Smooth muscle cell (in vitro differentiated cells): ENCODE results near the gene MEF2B. TPM values are rescaled to one million over a fixed set of nuclear protein-coding genes. Genes with fewer than 3 reads are reported as not detected.

Experiments
- DNase-seq: peaks from one replicate; lab custom pipeline; 2025; ENCODE audit not compliant: unreplicated experiment; lab: John Stamatoyannopoulos, UW
- H2AFZ ChIP-seq: fragments of 200-600 bp; sonication (generic); 2 replicates; pipeline ENCODE4 v1.6.0; 2016; ENCODE audit warnings: antibody characterized with exemption, low read depth, mild to moderate bottlenecking
- H3F3A ChIP-seq: fragments of 200-600 bp; sonication (generic); 2 replicates; pipeline ENCODE4 v1.6.0; 2017; ENCODE audit warnings: antibody characterized with exemption, low read depth
- H3K27ac ChIP-seq: fragments of 200-600 bp; sonication (generic); 2 replicates; pipeline ENCODE4 v1.5.1; 2016; ENCODE audit warnings: low read depth, mild to moderate bottlenecking
- H3K27me3 ChIP-seq: fragments of 200-600 bp; sonication (generic); 2 replicates; pipeline ENCODE4 v1.6.1; 2016; ENCODE audit warnings: low read depth, mild to moderate bottlenecking
- H3K36me3 ChIP-seq: fragments of 200-600 bp; sonication (generic); 2 replicates; pipeline ENCODE4 v1.5.1; 2016; ENCODE audit warnings: low read depth
- H3K4me1 ChIP-seq: fragments of 200-600 bp; sonication (generic); 2 replicates; pipeline ENCODE4 v1.5.1; 2016; ENCODE audit warnings: low read depth
- H3K4me2 ChIP-seq: fragments of 200-600 bp; sonication (generic); 2 replicates; pipeline ENCODE4 v1.6.0; 2016; ENCODE audit warnings: mild to moderate bottlenecking
- H3K4me3 ChIP-seq: fragments of 200-600 bp; sonication (generic); 2 replicates; pipeline ENCODE4 v1.5.1; 2016; ENCODE audit warnings: mild to moderate bottlenecking
- H3K79me2 ChIP-seq: fragments of 200-600 bp; sonication (generic); 2 replicates; pipeline ENCODE4 v1.6.0; 2016; ENCODE audit warnings: low read depth, mild to moderate bottlenecking
- H3K9ac ChIP-seq: fragments of 200-600 bp; sonication (generic); 2 replicates; pipeline ENCODE4 v1.6.0; 2016; ENCODE audit warnings: low read depth
- H3K9me3 ChIP-seq: fragments of 200-600 bp; sonication (generic); replicated peaks from 2 replicates; pipeline ENCODE4 v1.5.1; 2016; ENCODE audit warnings: low read depth
- H4K20me1 ChIP-seq: fragments of 200-600 bp; sonication (generic); 2 replicates; pipeline ENCODE4 v1.6.0; 2016; ENCODE audit warnings: low read depth
- WGBS: methylation state at CpG from one replicate; pipeline ENCODE4 v1.1.7; 2016; ENCODE audit warnings: low lambda C conversion rate; 5-methylcytosine and 5-hydroxymethylcytosine counted together
- polyA plus RNA-seq: library from polyadenylated mRNA; unstranded; fragments of >200 nt; fragmentation: Nextera tagmentation; extraction: Ambion mirVana; gene quantifications from 2 replicates; pipeline ENCODE4 v1.2.1, GENCODE V29; 2016
- total RNA-seq: library from RNA; depleted of rRNA; stranded (reverse); fragments of >200 nt; gene quantifications from 2 replicates; pipeline ENCODE4 v1.2.3, GENCODE V29; 2014
- TF ChIP-seq, protein P1 (sequence below): fragments of 200-600 bp; sonication (generic); IDR thresholded peaks from 2 replicates; pipeline ENCODE4 v1.5.1; 2017; ENCODE audit warnings: borderline replicate concordance, mild to moderate bottlenecking, antibody characterized with exemption; ENCODE audit not compliant: insufficient read depth, poor library complexity, severe bottlenecking

MEF2B gene
- total and polyA plus RNA-seq, 2 experiments from 2014 or later = 2.9 TPM; not detected in 1

DNA sequence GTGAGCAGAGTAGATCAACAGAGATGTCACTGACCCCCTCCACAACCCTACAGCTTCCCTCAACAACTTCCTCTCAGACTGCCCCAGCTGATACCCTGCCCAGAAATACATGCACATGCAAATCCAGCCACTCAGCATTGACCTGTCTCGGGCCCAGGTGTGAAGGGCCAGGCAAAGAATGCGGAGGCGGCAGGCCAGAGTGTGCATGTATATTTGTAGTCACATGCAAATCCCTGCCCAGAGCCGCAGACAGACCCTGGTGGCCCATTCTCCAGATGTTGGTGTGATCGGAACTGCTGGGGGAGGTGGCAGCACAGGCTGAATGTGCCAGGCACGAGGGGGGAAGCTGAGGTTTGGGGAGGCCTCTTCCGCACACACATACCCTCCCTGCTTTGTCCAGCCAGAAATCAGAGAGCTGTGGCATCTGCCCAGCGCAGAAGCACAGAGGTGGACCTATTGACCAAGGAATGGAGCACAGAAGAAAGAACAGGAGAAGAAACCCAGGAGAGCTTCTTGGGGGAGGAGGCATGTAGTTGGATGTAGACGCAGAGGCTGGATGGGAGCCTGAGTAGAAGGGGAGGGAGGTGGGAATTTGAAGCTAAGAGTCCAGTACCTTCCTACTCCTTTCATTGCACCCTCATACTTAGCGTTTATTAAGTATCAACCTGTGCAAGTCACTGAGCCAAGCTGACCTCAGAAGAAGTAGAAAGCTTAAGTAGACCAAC lies 14.4 kb downstream of the MEF2B start:
- Histone ChIP-seq H3K4me3 (no peak overlapping the region), H4K20me1 (no peaks in the 10 kb centered on the region), H3K4me2 (no peak overlapping the region), H3K9me3 (no peaks in the 10 kb centered on the region), H3K36me3 (no peaks in the 10 kb centered on the region), H3K27ac (no peak overlapping the region), H3K9ac (no peak overlapping the region), H2AFZ (no peak overlapping the region), H3K27me3 (no peaks in the 10 kb centered on the region), H3K79me2 (no peaks in the 10 kb centered on the region), H3K4me1 (no peaks in the 10 kb centered on the region), H3F3A (no peaks in the 10 kb centered on the region)
- no peak for DNase-seq
- WGBS = 97% methylated on average over 10 of the region's 10 CpGs
- TF ChIP-seq, protein P1, sequence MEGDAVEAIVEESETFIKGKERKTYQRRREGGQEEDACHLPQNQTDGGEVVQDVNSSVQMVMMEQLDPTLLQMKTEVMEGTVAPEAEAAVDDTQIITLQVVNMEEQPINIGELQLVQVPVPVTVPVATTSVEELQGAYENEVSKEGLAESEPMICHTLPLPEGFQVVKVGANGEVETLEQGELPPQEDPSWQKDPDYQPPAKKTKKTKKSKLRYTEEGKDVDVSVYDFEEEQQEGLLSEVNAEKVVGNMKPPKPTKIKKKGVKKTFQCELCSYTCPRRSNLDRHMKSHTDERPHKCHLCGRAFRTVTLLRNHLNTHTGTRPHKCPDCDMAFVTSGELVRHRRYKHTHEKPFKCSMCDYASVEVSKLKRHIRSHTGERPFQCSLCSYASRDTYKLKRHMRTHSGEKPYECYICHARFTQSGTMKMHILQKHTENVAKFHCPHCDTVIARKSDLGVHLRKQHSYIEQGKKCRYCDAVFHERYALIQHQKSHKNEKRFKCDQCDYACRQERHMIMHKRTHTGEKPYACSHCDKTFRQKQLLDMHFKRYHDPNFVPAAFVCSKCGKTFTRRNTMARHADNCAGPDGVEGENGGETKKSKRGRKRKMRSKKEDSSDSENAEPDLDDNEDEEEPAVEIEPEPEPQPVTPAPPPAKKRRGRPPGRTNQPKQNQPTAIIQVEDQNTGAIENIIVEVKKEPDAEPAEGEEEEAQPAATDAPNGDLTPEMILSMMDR = no peak

DNA sequence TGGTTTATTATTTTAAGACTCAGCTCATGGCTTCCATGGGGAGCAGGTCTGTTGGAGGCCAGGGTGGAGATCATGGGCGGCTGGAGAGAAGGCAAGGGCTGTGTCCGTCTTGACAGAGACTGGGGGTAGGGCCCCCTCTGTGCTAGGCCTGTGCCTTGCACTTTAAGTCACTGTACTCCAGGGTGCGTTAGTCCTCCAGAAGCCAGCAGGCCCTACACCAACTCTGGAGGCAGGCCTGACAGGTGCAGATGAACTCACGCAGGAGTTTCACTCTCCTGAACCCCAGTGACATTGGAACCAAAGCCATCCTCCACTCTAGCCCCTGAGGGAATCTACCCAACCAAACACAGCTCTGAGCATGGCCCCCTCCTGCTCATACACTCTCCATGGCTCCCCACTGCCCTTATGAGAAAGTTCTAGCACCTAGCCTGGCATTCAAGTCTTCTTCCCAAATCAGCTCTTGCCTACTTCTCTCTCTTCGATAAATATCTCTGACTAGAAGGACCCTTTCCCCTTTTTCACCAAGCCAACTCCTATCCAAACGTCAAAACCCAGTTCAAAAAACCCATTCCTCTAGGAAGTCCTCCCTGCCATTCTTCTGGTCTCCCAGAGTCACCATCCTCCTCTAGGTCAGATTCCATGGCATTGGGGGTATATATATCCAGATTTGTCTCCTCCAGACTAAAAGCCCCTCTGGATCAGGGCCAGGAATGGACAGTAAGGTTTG lies 15.1 kb downstream of the MEF2B start:
- Histone ChIP-seq H3K4me1 (no peaks in the 10 kb centered on the region), H3K9me3 (no peaks in the 10 kb centered on the region), H3K79me2 (no peaks in the 10 kb centered on the region), H3F3A (no peaks in the 10 kb centered on the region), H3K36me3 (no peaks in the 10 kb centered on the region), H3K4me2 (no peak overlapping the region), H3K4me3 (no peak overlapping the region), H4K20me1 (no peaks in the 10 kb centered on the region), H3K9ac (no peak overlapping the region), H3K27ac (no peak overlapping the region), H3K27me3 (no peaks in the 10 kb centered on the region), H2AFZ (no peak overlapping the region)
- TF ChIP-seq, protein P1 = no peak
- no peak for DNase-seq
- WGBS = 90% methylated on average over 6 of the region's 6 CpGs

DNA sequence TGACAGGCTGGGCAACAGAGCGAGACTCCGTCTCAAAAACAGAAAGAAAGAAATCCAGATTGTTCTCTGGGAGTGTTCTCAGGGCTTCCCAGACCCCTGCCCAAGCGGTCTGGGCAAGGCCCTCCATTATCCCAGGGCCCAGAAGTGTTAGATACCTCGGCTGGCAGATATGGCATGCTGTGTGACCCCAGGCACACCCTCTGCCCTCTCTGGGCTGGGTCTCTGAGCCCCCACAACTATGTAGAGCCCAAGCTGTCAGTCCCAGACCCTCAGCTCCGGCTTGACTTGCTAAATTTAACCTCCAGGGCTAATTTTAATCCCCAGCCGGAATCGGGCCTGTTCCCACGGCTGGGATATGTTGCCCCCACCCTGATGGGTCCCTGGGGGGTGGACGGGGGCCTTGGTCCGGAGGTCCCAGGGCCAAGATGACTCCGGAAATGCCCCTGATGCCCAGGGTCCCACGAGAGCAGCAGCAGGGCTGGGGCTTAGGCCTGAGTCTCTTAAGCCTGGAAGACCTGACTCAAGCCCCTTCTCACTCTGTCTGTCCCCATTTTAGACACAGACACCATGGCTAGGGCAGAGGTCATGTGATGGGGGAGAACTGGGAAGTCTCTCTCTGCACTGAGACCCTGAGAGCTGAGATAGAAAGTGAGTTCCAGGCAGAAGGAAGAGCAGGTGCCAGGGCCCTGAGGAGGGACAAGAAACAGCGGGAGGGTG lies 17.2 kb downstream of the MEF2B start:
- no peaks in the 10 kb centered on the region for H3K36me3 ChIP-seq
- no peak for DNase-seq

More for the DNA sequence above, 17.2 kb downstream of the MEF2B start:
- Histone ChIP-seq H4K20me1 (no peaks in the 10 kb centered on the region), H3K9me3 (no peaks in the 10 kb centered on the region), H3F3A (no peaks in the 10 kb centered on the region), H3K4me2 (no peak overlapping the region), H3K79me2 (no peaks in the 10 kb centered on the region), H3K4me1 (no peaks in the 10 kb centered on the region), H3K9ac (no peak overlapping the region), H3K27me3 (no peaks in the 10 kb centered on the region), H3K27ac (no peak overlapping the region), H2AFZ (no peak overlapping the region), H3K4me3 (no peak overlapping the region)
- TF ChIP-seq, protein P1 = no peak
- WGBS = 89% methylated on average over 13 of the region's 13 CpGs
